A673 (cell line): ENCODE measurements around the gene PLXDC2. TPM values are rescaled to one million over a fixed set of nuclear protein-coding genes. Genes with fewer than 3 reads are reported as not detected.

Experiments used
- BruUV-seq: library from RNA; stranded (reverse); fragments of 400-500 nt; replicated peaks from 2 replicates; lab custom pipeline; 2021; lab: Mats Ljungman, UMichigan
- CTCF ChIA-PET: fragments of 300-600 bp; sonication (Branson Sonifier 250); formaldehyde crosslinking; loops from one replicate; lab custom pipeline; 2022; ENCODE audit warnings: antibody characterized with exemption; lab: Charles Lee
- POLR2A ChIA-PET: fragments of 300-600 bp; sonication (Branson Sonifier 250); formaldehyde crosslinking; loops from one replicate; lab custom pipeline; 2022; ENCODE audit warnings: antibody characterized with exemption; ENCODE audit not compliant: low non-redundant PET; lab: Charles Lee
- DNase-seq: peaks from one replicate; pipeline ENCODE4 v3.0.0-alpha.2; 2015; ENCODE audit warnings: low spot score
- H3K27ac ChIP-seq: fragments of 200-600 bp; sonication (generic); 2 replicates; pipeline ENCODE4 v1.5.1; 2016; ENCODE audit warnings: mixed run types, low read depth, mild to moderate bottlenecking, mixed read lengths, antibody characterized with exemption, low read length; ENCODE audit not compliant: poor library complexity, severe bottlenecking
- H3K27me3 ChIP-seq: fragments of 200-600 bp; sonication (generic); replicated peaks from 2 replicates; pipeline ENCODE4 v1.6.1; 2017; ENCODE audit warnings: mixed run types, low read depth, mild to moderate bottlenecking, mixed read lengths, antibody characterized with exemption, low read length; ENCODE audit not compliant: insufficient read depth, poor library complexity
- H3K36me3 ChIP-seq: fragments of 200-600 bp; sonication (generic); 2 replicates; pipeline ENCODE4 v1.6.1; 2016; ENCODE audit warnings: mixed run types, mild to moderate bottlenecking, mixed read lengths, antibody characterized with exemption, low read length; ENCODE audit not compliant: insufficient read depth, poor library complexity, severe bottlenecking
- H3K4me1 ChIP-seq: fragments of 200-600 bp; sonication (generic); 2 replicates; pipeline ENCODE4 v1.6.1; 2017; ENCODE audit warnings: mixed run types, mild to moderate bottlenecking, mixed read lengths, antibody characterized with exemption, low read length; ENCODE audit not compliant: insufficient read depth, poor library complexity, severe bottlenecking
- H3K4me3 ChIP-seq: fragments of 200-600 bp; sonication (generic); 2 replicates; pipeline ENCODE4 v1.5.1; 2016; ENCODE audit warnings: low read depth, mixed run types, mild to moderate bottlenecking, mixed read lengths, low read length; ENCODE audit not compliant: poor library complexity, severe bottlenecking
- H3K9me3 ChIP-seq: fragments of 200-600 bp; sonication (generic); 2 replicates; pipeline ENCODE4 v1.6.1; 2016; ENCODE audit warnings: mixed run types, low read depth, mild to moderate bottlenecking, mixed read lengths, antibody characterized with exemption, low read length; ENCODE audit not compliant: poor library complexity, severe bottlenecking
- CTCF ChIP-seq: fragments of 300-800, 200-600 bp; sonication (generic); conservative IDR thresholded peaks from 2 replicates; pipeline ENCODE4 v1.5.1; 2017; ENCODE audit warnings: low read depth, mild to moderate bottlenecking, antibody characterized with exemption, low read length, moderate library complexity, mixed read lengths
- EZH2 ChIP-seq: fragments of 200-600 bp; sonication (generic); IDR thresholded peaks from 2 replicates; pipeline ENCODE4 v1.6.1; 2017; ENCODE audit warnings: borderline replicate concordance, low read depth, mild to moderate bottlenecking, mixed read lengths, antibody characterized with exemption, low read length; ENCODE audit not compliant: poor library complexity, severe bottlenecking
- intact Hi-C: fragments of 100-400 bp; cut with micrococcal nuclease; formaldehyde crosslinking; loops from one replicate; pipeline ENCODE4 v1.10.0; 2022; ENCODE audit not compliant: unreplicated experiment
- total RNA-seq: library from RNA; stranded (reverse); gene quantifications from 2 replicates; pipeline ENCODE4 v1.2.3, GENCODE V29; 2021

PLXDC2 gene
- total RNA-seq, 1 experiment from 2014 or later = 74.8 TPM

- Histone ChIP-seq H3K27ac (no peak overlapping the region), H3K9me3 (peaks cover 25% of the 10 kb centered on the region), H3K27me3 (no peaks in the 10 kb centered on the region), H3K4me1 (peaks cover 4% of the 10 kb centered on the region), H3K4me3 (no peak overlapping the region), H3K36me3 (no peaks in the 10 kb centered on the region)
- intact Hi-C loops = no loop called here
- ChIA-PET POLR2A (no interaction called here), CTCF (no interaction called here)
- DNase-seq = no peak
- BruUV-seq = no TSS peak
- TF ChIP-seq EZH2 = no peak
- TF ChIP-seq CTCF = no peak
These were observed 317.5 kb downstream of the PLXDC2 start for GRCh38 chr10:20133669-20134189.

- Histone ChIP-seq H3K27ac (no peak overlapping the region), H3K36me3 (no peaks in the 10 kb centered on the region), H3K27me3 (no peaks in the 10 kb centered on the region), H3K4me3 (no peak overlapping the region), H3K9me3 (no peaks in the 10 kb centered on the region), H3K4me1 (peaks cover 20% of the 10 kb centered on the region)
- intact Hi-C loops = loop anchor here (10.0 kb wide), 2 partner anchors 262 to 328 kb away; partner anchors contain the start of gene PLXDC2
- DNase-seq = peak; percentile 67
- ChIA-PET CTCF (no interaction called here), POLR2A (no interaction called here)
- no TSS peak for BruUV-seq
- TF ChIP-seq EZH2 = no peak
These were observed 326.1 kb downstream of the PLXDC2 start for GRCh38 chr10:20142311-20142710.

DNA sequence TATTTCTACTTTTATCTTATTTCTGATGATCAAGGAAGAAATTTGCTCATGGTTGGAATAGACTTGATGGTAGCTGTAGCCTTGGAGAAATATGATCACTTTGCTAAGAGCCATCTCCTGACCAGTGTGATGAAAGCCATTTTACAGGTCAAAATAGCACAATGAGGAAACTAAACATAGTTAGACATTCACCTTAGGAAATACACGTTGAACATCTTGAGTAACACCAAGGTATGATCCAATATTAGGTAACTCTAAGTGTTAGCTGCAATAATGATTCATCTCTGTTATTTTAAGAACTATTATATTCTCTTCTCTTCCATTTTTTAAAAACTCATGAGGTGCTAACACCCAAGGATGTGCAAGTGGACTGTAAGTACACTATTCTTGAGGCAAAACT is 328.0 kb downstream of the PLXDC2 start:
- no peak for DNase-seq
- H3K36me3 ChIP-seq = no peaks in the 10 kb centered on the region
- intact Hi-C loops = loop anchor here (10.0 kb wide), 2 partner anchors 261 to 329 kb away; partner anchors contain the start of gene PLXDC2
- TF ChIP-seq EZH2 (no peak), CTCF (no peak)
- ChIA-PET CTCF (no interaction called here), POLR2A (no interaction called here)
- H3K4me1 ChIP-seq = peaks cover 31% of the 10 kb centered on the region
- H3K4me3 ChIP-seq = no peak overlapping the region
- no peak overlapping the region for H3K27ac ChIP-seq
- no peaks in the 10 kb centered on the region for H3K27me3 ChIP-seq
- H3K9me3 ChIP-seq = no peaks in the 10 kb centered on the region
- no TSS peak for BruUV-seq

GRCh38 chr10:20146004-20146403 is 329.8 kb downstream of the PLXDC2 start:
- BruUV-seq = no TSS peak

More at GRCh38 chr10:20146004-20146403, 329.8 kb downstream of the PLXDC2 start:
- ChIA-PET POLR2A (interaction anchor here (0.9 kb wide), 1 partner anchor 517 kb away, joined by 3 read pairs; no protein-coding TSS in a partner anchor), CTCF (no interaction called here)
- intact Hi-C loops = loop anchor here (2.0 to 10.0 kb wide), 3 partner anchors 131 to 331 kb away; partner anchors contain the start of gene PLXDC2
- H3K9me3 ChIP-seq = no peaks in the 10 kb centered on the region
- H3K4me1 ChIP-seq = peaks cover 36% of the 10 kb centered on the region
- TF ChIP-seq CTCF (no peak), EZH2 (no peak)
- H3K27me3 ChIP-seq = no peaks in the 10 kb centered on the region
- no peaks in the 10 kb centered on the region for H3K36me3 ChIP-seq
- DNase-seq = peak; percentile 73
- H3K4me3 ChIP-seq = no peak overlapping the region
- H3K27ac ChIP-seq = peak overlapping the region; percentile 74
